Esophagus squamous epithelium (tissue), 5 donors: ENCODE results near the gene RANBP1. TPM values are rescaled to one million over a fixed set of nuclear protein-coding genes. Genes with fewer than 3 reads are reported as not detected.
A peak's percentile ranks its signal among the peaks of the same experiment; 100 is the strongest.
"Not testable (repeated sequence)": the region's sequence is repeated elsewhere in the genome, so short reads cannot be mapped to it uniquely, and the experiment has no call there.

Experiments
- DNase-seq: peaks from one replicate; lab custom pipeline; 2025; lab: John Stamatoyannopoulos, UW
- H3K27ac ChIP-seq, 4 donors: fragments of 200-600 bp; sonication (generic); one replicate each; pipeline ENCODE4 v1.5.1; 2016 to 2019; ENCODE audit warnings: mild to moderate bottlenecking in 1 of 4
- H3K27me3 ChIP-seq, 4 donors: fragments of 200-600 bp; sonication (generic); 1 replicate in 3 of 4; 2 replicates in 1 of 4; pipeline versions ENCODE4 v1.5.1 to v1.6.0; 2017 to 2021; ENCODE audit warnings: antibody characterized with exemption in 1 of 4
- H3K36me3 ChIP-seq, 3 donors: fragments of 200-600 bp; sonication (generic); one replicate each; pipeline ENCODE4 v1.5.1; 2016 to 2019
- H3K4me1 ChIP-seq, 3 donors: fragments of 200-600 bp; sonication (generic); one replicate each; pipeline ENCODE4 v1.5.1; 2017 to 2019
- H3K4me3 ChIP-seq, 4 donors: fragments of 200-600 bp; sonication (generic); 1 replicate in 3 of 4; 2 replicates in 1 of 4; pipeline ENCODE4 v1.5.1; 2016 to 2019; ENCODE audit warnings: mild to moderate bottlenecking in 2 of 4, moderate library complexity in 1 of 4
- H3K9me3 ChIP-seq, 3 donors: fragments of 200-600 bp; sonication (generic); one replicate each; pipeline ENCODE4 v1.5.1; 2016 to 2019
- CTCF ChIP-seq, 6 experiments: fragments of 450-650 bp in 4 of 6; fragments of 200-600 bp in 2 of 6; sonication (generic) in 2 of 6; IDR thresholded peaks; one replicate each; pipeline ENCODE4 v1.5.1; 2016 to 2019; ENCODE audit warnings: antibody characterized with exemption in 6 of 6, mild to moderate bottlenecking in 4 of 6, moderate library complexity in 4 of 6
- POLR2A ChIP-seq, 4 donors: fragments of 450-650 bp; IDR thresholded peaks; one replicate each; pipeline ENCODE4 v1.6.1; 2017; ENCODE audit warnings: antibody characterized with exemption in 4 of 4, mild to moderate bottlenecking in 4 of 4, moderate library complexity in 3 of 4
- WGBS, 2 donors: methylation state at CpG; one replicate each; pipeline ENCODE4 v1.1.5; 2018; 5-methylcytosine and 5-hydroxymethylcytosine counted together
- intact Hi-C: fragments of 100-400 bp; cut with DNase I; formaldehyde crosslinking; loops from one replicate; pipeline ENCODE4 v1.15.0; 2022
- total RNA-seq, 4 donors: library from RNA; depleted of rRNA; stranded (reverse); fragments of >200 nt; gene quantifications; one replicate each; pipeline ENCODE4 v1.1.0, GENCODE V29; 2016
- donor health status: DM: yes; HTN: yes; CAD: no.

RANBP1 gene
- total RNA-seq, 4 donors from 2014 or later = 178 to 358 (median 212) TPM

- intact Hi-C loops = no loop called here
- Histone ChIP-seq H3K36me3 (no peaks in the 10 kb centered on the region), H3K9me3 (no peaks in the 10 kb centered on the region), H3K4me3 (no peak overlapping the region), H3K4me1 (peaks cover 0 to 11% (median 0%) of the 10 kb centered on the region in 3 donors), H3K27me3 (peaks cover 0 to 60% (median 0%) of the 10 kb centered on the region in 4 donors), H3K27ac (no peak overlapping the region)
- TF ChIP-seq CTCF (IDR thresholded peaks at IDR 0.05) (peak; percentile 99 to 100 (median 100)), POLR2A (IDR thresholded peaks at IDR 0.05) (no peak)
- DNase-seq = peak; percentile 30
- 41 to 65% methylated on average over 6 to 8 of the region's 17 CpGs for WGBS, 2 donors
These were observed 40.9 kb downstream of the RANBP1 start for GRCh38 chr22:20156611-20157429.

GRCh38 chr22:20157430-20158183 is 41.7 kb downstream of the RANBP1 start:
- intact Hi-C loops = loop anchor here (2.0 kb wide), 1 partner anchor 127 kb away; no protein-coding TSS in a partner anchor
- Histone ChIP-seq H3K27me3 (peaks cover 0 to 60% (median 0%) of the 10 kb centered on the region in 4 donors), H3K4me1 (peaks cover 0 to 11% (median 0%) of the 10 kb centered on the region in 3 donors), H3K9me3 (no peaks in the 10 kb centered on the region), H3K4me3 (no peak overlapping the region), H3K27ac (no peak overlapping the region), H3K36me3 (no peaks in the 10 kb centered on the region)
- WGBS, 2 donors = 100% methylated on average over 1 to 4 of the region's 15 CpGs
- no peak for TF ChIP-seq CTCF (IDR thresholded peaks at IDR 0.05)
- no peak for TF ChIP-seq POLR2A (IDR thresholded peaks at IDR 0.05)
- DNase-seq = no peak

GRCh38 chr22:20158391-20159036 is 42.6 kb downstream of the RANBP1 start:
- intact Hi-C loops = loop anchor here (2.0 kb wide), 1 partner anchor 126 kb away; no protein-coding TSS in a partner anchor
- Histone ChIP-seq H3K4me3 (no peak overlapping the region), H3K36me3 (no peaks in the 10 kb centered on the region), H3K4me1 (peaks cover 0 to 11% (median 0%) of the 10 kb centered on the region in 3 donors), H3K9me3 (no peaks in the 10 kb centered on the region), H3K27me3 (peaks cover 0 to 60% (median 0%) of the 10 kb centered on the region in 4 donors), H3K27ac (no peak overlapping the region)
- TF ChIP-seq CTCF (IDR thresholded peaks at IDR 0.05) (no peak), POLR2A (IDR thresholded peaks at IDR 0.05) (no peak)
- no peak for DNase-seq
- WGBS, 2 donors = 83% methylated on average over 6 to 7 of the region's 15 CpGs

GRCh38 chr22:20159076-20159475 is 43.2 kb downstream of the RANBP1 start:
- no peak overlapping the region for H3K4me3 ChIP-seq
- WGBS, 2 donors = 20 to 40% methylated on average over 1 to 3 of the region's 9 CpGs
- H3K4me1 ChIP-seq = peaks cover 0 to 11% (median 0%) of the 10 kb centered on the region in 3 donors
- no peaks in the 10 kb centered on the region for H3K36me3 ChIP-seq
- no peaks in the 10 kb centered on the region for H3K9me3 ChIP-seq
- TF ChIP-seq POLR2A (IDR thresholded peaks at IDR 0.05) (no peak), CTCF (IDR thresholded peaks at IDR 0.05) (no peak)
- DNase-seq = no peak
- intact Hi-C loops = loop anchor here (2.0 kb wide), 1 partner anchor 126 kb away; no protein-coding TSS in a partner anchor
- peaks cover 0 to 55% (median 0%) of the 10 kb centered on the region in 4 donors for H3K27me3 ChIP-seq
- no peak overlapping the region for H3K27ac ChIP-seq

GRCh38 chr22:20159531-20159930 is 43.6 kb downstream of the RANBP1 start:
- H3K27ac ChIP-seq, H3K36me3 ChIP-seq, H3K4me3 ChIP-seq, H3K9me3 ChIP-seq, DNase-seq: not testable (repeated sequence)
- Histone ChIP-seq H3K27me3 (peaks cover 0 to 51% (median 0%) of the 10 kb centered on the region in 4 donors), H3K4me1 (peaks cover 0 to 11% (median 0%) of the 10 kb centered on the region in 3 donors)
- intact Hi-C loops = loop anchor here (2.0 kb wide), 1 partner anchor 125 kb away; no protein-coding TSS in a partner anchor
- WGBS, 2 donors = 80% methylated on average over 1 of the region's 14 CpGs; no CpG with 5 or more reads in 1 of the 2 donors
